Inferior parietal cortex (tissue), 1 donor: ENCODE results near the gene PTPN13.
"Not testable (repeated sequence)": the region's sequence is repeated elsewhere in the genome, so short reads cannot be mapped to it uniquely, and the experiment has no call there.

Experiments
- DNase-seq: peaks from one replicate; pipeline ENCODE4 v3.0.0-alpha.2; 2016; ENCODE audit errors: extremely low spot score

PTPN13 gene

GRCh38 chr4:86718152-86718551 lies 124.0 kb downstream of the PTPN13 start:
- no peak for DNase-seq

- DNase-seq = not testable (repeated sequence)
Measured at GRCh38 chr4:86719149-86719548, 125.0 kb downstream of the PTPN13 start.

GRCh38 chr4:86720508-86721068 lies 126.5 kb downstream of the PTPN13 start:
- peak; percentile 18 for DNase-seq

GRCh38 chr4:86721412-86721811 lies 127.3 kb downstream of the PTPN13 start:
- no peak for DNase-seq

GRCh38 chr4:86730310-86730709 lies 136.2 kb downstream of the PTPN13 start:
- no peak for DNase-seq

- DNase-seq = no peak
Measured at GRCh38 chr4:86737244-86737643, 143.1 kb downstream of the PTPN13 start.

GRCh38 chr4:86741846-86742245 lies 147.7 kb downstream of the PTPN13 start:
- DNase-seq = no peak

- DNase-seq = no peak
Measured at GRCh38 chr4:86744570-86744969, 150.5 kb downstream of the PTPN13 start.

GRCh38 chr4:86749121-86749520 lies 155.0 kb downstream of the PTPN13 start:
- no peak for DNase-seq

GRCh38 chr4:86755388-86755787 lies 161.3 kb downstream of the PTPN13 start:
- DNase-seq = no peak

GRCh38 chr4:86757468-86757867 lies 163.4 kb downstream of the PTPN13 start:
- no peak for DNase-seq

GRCh38 chr4:86759298-86759697 lies 165.2 kb downstream of the PTPN13 start:
- DNase-seq = no peak

GRCh38 chr4:86762649-86763048 lies 168.5 kb downstream of the PTPN13 start:
- no peak for DNase-seq

- DNase-seq = no peak
Measured at GRCh38 chr4:86769794-86770193, 175.7 kb downstream of the PTPN13 start.

GRCh38 chr4:86771141-86771540 lies 177.0 kb downstream of the PTPN13 start:
- DNase-seq = no peak

GRCh38 chr4:86775061-86775460 lies 180.9 kb downstream of the PTPN13 start:
- no peak for DNase-seq

GRCh38 chr4:86778175-86778574 lies 184.1 kb downstream of the PTPN13 start:
- no peak for DNase-seq

GRCh38 chr4:86788826-86789225 lies 194.7 kb downstream of the PTPN13 start:
- no peak for DNase-seq

GRCh38 chr4:86791126-86791525 lies 197.0 kb downstream of the PTPN13 start:
- DNase-seq = no peak

GRCh38 chr4:86809809-86810208 lies 215.7 kb downstream of the PTPN13 start:
- DNase-seq = no peak

- no peak for DNase-seq
Measured at GRCh38 chr4:86810847-86811246, 216.7 kb downstream of the PTPN13 start.

GRCh38 chr4:86815653-86816052 lies 221.5 kb downstream of the PTPN13 start:
- DNase-seq = no peak

GRCh38 chr4:86816501-86817273 lies 222.6 kb downstream of the PTPN13 start:
- DNase-seq = peak; percentile 11

GRCh38 chr4:86818211-86818610 lies 224.1 kb downstream of the PTPN13 start:
- no peak for DNase-seq
